Measurements from ENCODE around the gene SH3BGRL2. TPM values are rescaled to one million over a fixed set of nuclear protein-coding genes. Genes with fewer than 3 reads are reported as not detected.

Gene SH3BGRL2
- total and polyA plus RNA-seq, 2 donors (not counting 1 experiment from before 2014, with no cell fraction given), result 0.01 TPM; not detected in 1

GRCh38 chr6:79634491-79635231 is 3.5 kb downstream of the SH3BGRL2 start:
- H3K27ac Mint-ChIP-seq, result no peak overlapping the region
- peaks cover 52% of the 10 kb centered on the region for H3K27me3 Mint-ChIP-seq
- H3K9me3 Mint-ChIP-seq (ENCODE audit: insufficient read depth), result no peaks in the 10 kb centered on the region
- H3K4me2 ChIP-seq (replicated peaks; ENCODE audit: low read depth, low read length, poor library complexity, severe bottlenecking), result no peak overlapping the region
- H4K20me1 ChIP-seq (ENCODE audit: control insufficient read depth, insufficient read depth, low read length, poor library complexity, severe bottlenecking), result no peaks in the 10 kb centered on the region
- no peak overlapping the region for H2AFZ ChIP-seq (ENCODE audit: insufficient read depth, low read depth, low read length, poor library complexity, severe bottlenecking)
- DNase-seq (no peak), ATAC-seq (ENCODE audit: low read depth) (no peak)
- POLR2A ChIA-PET, result no interaction called here
- no peak overlapping the region for H3K4me3 ChIP-seq (ENCODE audit: control extremely low read depth in 1 of 5, extremely low read depth in 1 of 5, insufficient read depth in 1 of 5, low read depth in 2 of 5, low read length in 4 of 5)
- H3K4me3 Mint-ChIP-seq, result no peak overlapping the region
- intact Hi-C loops (cut with micrococcal nuclease), result no loop called here
- no peaks in the 10 kb centered on the region for H3K36me3 ChIP-seq (replicated peaks in 1 of 2; ENCODE audit: control extremely low read depth in 1 of 2, control insufficient read depth in 1 of 2, extremely low read depth in 1 of 2, insufficient read depth in 2 of 2, low read length in 1 of 2)
- CTCF ChIA-PET, result no interaction called here
- no peaks in the 10 kb centered on the region for H3K79me2 ChIP-seq (ENCODE audit: control insufficient read depth, insufficient read depth, low read length)
- H3K4me1 Mint-ChIP-seq, result peaks cover 10% of the 10 kb centered on the region
- no peak overlapping the region for H3K27ac ChIP-seq (ENCODE audit: low read length in 2 of 2)
- no peaks in the 10 kb centered on the region for H3K9me3 ChIP-seq (ENCODE audit: control extremely low read depth in 1 of 3, control insufficient read depth in 2 of 3, insufficient read depth in 1 of 3, low read length in 2 of 3)
- H3K27me3 ChIP-seq (replicated peaks in 1 of 4; ENCODE audit: control extremely low read depth in 1 of 4, control insufficient read depth in 3 of 4, insufficient read depth in 4 of 4, low read length in 3 of 4), result peaks cover 0 to 33% (median 23%) of the 10 kb centered on the region in 4 experiments
- TF ChIP-seq EZH2 (IDR thresholded peaks at IDR 0.05; ENCODE audit: borderline replicate concordance, insufficient read depth, low read depth, low read length, poor library complexity, severe bottlenecking) (no peak), CTCF (IDR thresholded peaks at IDR 0.05) (no peak)
- H3K9ac ChIP-seq (ENCODE audit: low read length), result no peak overlapping the region
- WGBS (ENCODE audit: insufficient coverage), result no CpG with 5 or more reads among the region's 2 CpGs
- peaks cover 7 to 14% of the 10 kb centered on the region in 2 donors for H3K4me1 ChIP-seq (ENCODE audit: control insufficient read depth in 2 of 2, insufficient read depth in 2 of 2, low read length in 2 of 2)

- DNase-seq, result no peak
- H3K27me3 Mint-ChIP-seq, result peaks cover 51% of the 10 kb centered on the region
- Histone ChIP-seq H3K9ac (ENCODE audit: low read length) (no peak overlapping the region), H4K20me1 (ENCODE audit: control insufficient read depth, insufficient read depth, low read length, poor library complexity, severe bottlenecking) (no peaks in the 10 kb centered on the region), H3K9me3 (ENCODE audit: control extremely low read depth in 1 of 3, control insufficient read depth in 2 of 3, insufficient read depth in 1 of 3, low read length in 2 of 3) (no peaks in the 10 kb centered on the region), H3K79me2 (ENCODE audit: control insufficient read depth, insufficient read depth, low read length) (no peaks in the 10 kb centered on the region), H3K27ac (ENCODE audit: low read length in 2 of 2) (no peak overlapping the region), H2AFZ (ENCODE audit: insufficient read depth, low read depth, low read length, poor library complexity, severe bottlenecking) (no peak overlapping the region), H3K27me3 (replicated peaks in 1 of 4; ENCODE audit: control extremely low read depth in 1 of 4, control insufficient read depth in 3 of 4, insufficient read depth in 4 of 4, low read length in 3 of 4) (peaks cover 0 to 33% (median 22%) of the 10 kb centered on the region in 4 experiments), H3K4me1 (ENCODE audit: control insufficient read depth in 2 of 2, insufficient read depth in 2 of 2, low read length in 2 of 2) (peaks cover 7 to 14% of the 10 kb centered on the region in 2 donors), H3K4me3 (ENCODE audit: control extremely low read depth in 1 of 5, extremely low read depth in 1 of 5, insufficient read depth in 1 of 5, low read depth in 2 of 5, low read length in 4 of 5) (no peak overlapping the region), H3K4me2 (replicated peaks; ENCODE audit: low read depth, low read length, poor library complexity, severe bottlenecking) (no peak overlapping the region), H3K36me3 (replicated peaks in 1 of 2; ENCODE audit: control extremely low read depth in 1 of 2, control insufficient read depth in 1 of 2, extremely low read depth in 1 of 2, insufficient read depth in 2 of 2, low read length in 1 of 2) (no peaks in the 10 kb centered on the region)
- intact Hi-C loops (cut with micrococcal nuclease), result no loop called here
- POLR2A ChIA-PET, result no interaction called here
- no peak for ATAC-seq (ENCODE audit: low read depth)
- H3K4me1 Mint-ChIP-seq, result peaks cover 10% of the 10 kb centered on the region
- H3K9me3 Mint-ChIP-seq (ENCODE audit: insufficient read depth), result no peaks in the 10 kb centered on the region
- WGBS (ENCODE audit: insufficient coverage), result 57% methylated on average over 1 of the region's 2 CpGs
- H3K4me3 Mint-ChIP-seq, result no peak overlapping the region
- TF ChIP-seq CTCF (IDR thresholded peaks at IDR 0.05), result no peak
- no peak for TF ChIP-seq EZH2 (IDR thresholded peaks at IDR 0.05; ENCODE audit: borderline replicate concordance, insufficient read depth, low read depth, low read length, poor library complexity, severe bottlenecking)
- CTCF ChIA-PET, result no interaction called here
- H3K27ac Mint-ChIP-seq, result no peak overlapping the region
These were observed 4.1 kb downstream of the SH3BGRL2 start for GRCh38 chr6:79635232-79635543.

Measured in B cell (primary cell).